Measurements from ENCODE around the gene ITPRIP. TPM values are rescaled to one million over a fixed set of nuclear protein-coding genes. Genes with fewer than 3 reads are reported as not detected.

The ITPRIP gene
- total RNA-seq, 1 donor from 2014 or later, result 35.5 TPM

Other genes with a start within 250 kb of the ITPRIP start
- gene SFR1, start 216.3 kb downstream of the ITPRIP start, total RNA-seq, result 3.4 and 4.1 TPM in 2 replicates
- under 0.01 TPM in 2 replicates for gene CFAP43, start 106.1 kb downstream of the ITPRIP start, total RNA-seq
- gene GSTO1, start 83.6 kb downstream of the ITPRIP start, total RNA-seq, result 220 and 286 TPM in 2 replicates
- gene GSTO2, start 69.3 kb downstream of the ITPRIP start, total RNA-seq, result 0.65 and 0.99 TPM in 2 replicates
- 1.1 and 3.0 TPM in 2 replicates for gene CFAP58, start 15.4 kb upstream of the ITPRIP start, total RNA-seq

All from lung microvascular endothelial cell (primary cell).